Naive thymus-derived CD8-positive, alpha-beta T cell (primary cell): ENCODE measurements around the gene EXOC5. TPM values are rescaled to one million over a fixed set of nuclear protein-coding genes. Genes with fewer than 3 reads are reported as not detected.
"Not testable (repeated sequence)": the region's sequence is repeated elsewhere in the genome, so short reads cannot be mapped to it uniquely, and the experiment has no call there.

ENCODE experiments used
- ATAC-seq, 2 donors: fragments of 150-1000 bp; cut with Tn5 transposase in 1 of 2; sonication (Bioruptor Pico), chemical (Tn5 transposase) in 1 of 2; 1 replicate in 1 of 2; 2 replicates in 1 of 2; pipeline ENCODE4 v1.10.0; 2021; ENCODE audit warnings: mild to moderate bottlenecking in 2 of 2, moderate library complexity in 2 of 2
- POLR2A ChIA-PET: fragments of 350-600 bp; sonication (Branson Sonifier 250); formaldehyde crosslinking; loops from one replicate; lab custom pipeline; 2021; ENCODE audit warnings: antibody characterized with exemption; lab: Charles Lee
- DNase-seq, 10 donors: peaks; one replicate each; pipeline versions ENCODE4 v3.0.0 to v3.0.0-alpha.2; 2020 to 2022
- H3K27ac Mint-ChIP-seq, 10 donors: one replicate each; pipeline ENCODE4 v1.8.0; 2020 to 2022; ENCODE audit warnings: mild to moderate bottlenecking in 10 of 10, mixed read lengths in 10 of 10, moderate library complexity in 4 of 10, inconsistent platforms in 1 of 10
- H3K27me3 Mint-ChIP-seq, 5 donors: one replicate each; pipeline ENCODE4 v1.8.0; 2021 to 2022; ENCODE audit warnings: mixed read lengths in 5 of 5
- H3K36me3 Mint-ChIP-seq, 3 donors: one replicate each; pipeline ENCODE4 v1.8.0; 2020 to 2022; ENCODE audit warnings: mixed read lengths in 3 of 3, mild to moderate bottlenecking in 2 of 3, inconsistent platforms in 1 of 3
- H3K4me1 Mint-ChIP-seq, 4 donors: one replicate each; pipeline ENCODE4 v1.8.0; 2021 to 2022; ENCODE audit warnings: mixed read lengths in 4 of 4
- H3K4me3 Mint-ChIP-seq, 10 donors: one replicate each; pipeline ENCODE4 v1.8.0; 2020 to 2022; ENCODE audit warnings: mild to moderate bottlenecking in 10 of 10, mixed read lengths in 10 of 10, moderate library complexity in 6 of 10, inconsistent platforms in 1 of 10
- H3K9me3 Mint-ChIP-seq, 9 donors: one replicate each; pipeline ENCODE4 v1.8.0; 2020 to 2022; ENCODE audit warnings: mixed read lengths in 9 of 9, mild to moderate bottlenecking in 3 of 9, inconsistent platforms in 1 of 9, moderate library complexity in 1 of 9
- polyA plus RNA-seq, 3 donors: library from polyadenylated mRNA; unstranded; fragments of 300-500 nt; fragmentation: Illumina TruSeq; gene quantifications; one replicate each; pipeline ENCODE4 v1.2.3, GENCODE V29; 2021
- total RNA-seq, 8 experiments: library from RNA in 2 of 8; stranded (reverse) in 2 of 8; gene quantifications; one replicate each; pipeline ENCODE4 v1.2.3 and lab custom pipeline; 2021 to 2026

Gene EXOC5
- total and polyA plus RNA-seq, 5 experiments from 2014 or later = 42.1 to 50.1 (median 45.4) TPM

DNA sequence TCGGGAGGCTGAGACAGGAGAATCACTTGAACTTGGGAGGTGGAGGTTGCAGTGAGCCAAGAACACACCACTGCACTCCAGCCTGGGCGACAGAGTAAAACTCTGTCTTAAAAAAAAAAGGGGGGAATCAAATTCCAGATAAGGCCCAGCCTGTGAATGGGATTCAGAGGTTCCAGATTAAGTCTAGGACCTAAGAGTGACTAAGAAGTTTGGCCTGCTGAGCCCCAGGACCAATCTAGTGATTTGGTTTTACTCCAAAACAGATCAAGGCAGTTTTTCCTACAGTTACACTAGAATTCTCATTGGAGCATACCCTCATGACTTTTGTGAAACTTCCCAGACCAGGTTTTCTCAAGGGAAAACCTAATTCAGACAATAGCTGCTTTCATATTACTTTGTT, 22.8 kb downstream of the EXOC5 start:
- Mint-ChIP-seq H3K27ac (peak overlapping the region in 1 of 10 donors; percentile 41), H3K9me3 (no peaks in the 10 kb centered on the region), H3K4me1 (peaks cover 3 to 17% (median 7%) of the 10 kb centered on the region in 4 donors), H3K36me3 (peaks cover 0 to 52% (median 0%) of the 10 kb centered on the region in 3 donors), H3K27me3 (no peaks in the 10 kb centered on the region), H3K4me3 (no peak overlapping the region)
- ATAC-seq = no peak
- no peak for DNase-seq
- POLR2A ChIA-PET = interaction anchor here (1.1 kb wide), 1 partner anchor 23 kb away, joined by 3 read pairs; the partner anchor contains the start of genes AP5M1 and EXOC5

DNA sequence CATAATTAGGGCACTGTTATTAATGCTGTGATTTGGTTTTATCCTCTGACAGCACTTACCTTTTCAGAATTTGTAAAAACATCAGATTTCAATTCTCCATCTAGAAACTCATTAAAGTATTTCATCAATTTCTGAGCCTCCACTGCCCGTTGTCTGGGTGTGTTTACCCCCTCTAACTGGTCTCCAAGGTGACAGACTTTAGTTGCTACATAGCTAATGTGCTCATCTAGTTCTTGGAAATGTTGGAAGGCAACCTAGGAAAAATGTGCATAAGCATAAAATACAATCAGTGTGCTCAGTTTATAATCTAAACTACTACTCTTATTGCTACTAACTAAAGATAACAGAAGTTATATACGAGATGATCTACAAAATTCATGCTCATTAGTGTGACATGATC, 24.6 kb downstream of the EXOC5 start:
- Mint-ChIP-seq H3K27me3 (no peaks in the 10 kb centered on the region), H3K36me3 (peaks cover 0 to 64% (median 0%) of the 10 kb centered on the region in 3 donors), H3K9me3 (no peaks in the 10 kb centered on the region), H3K27ac (no peak overlapping the region), H3K4me3 (no peak overlapping the region), H3K4me1 (peaks cover 0 to 3% (median under 1%) of the 10 kb centered on the region in 4 donors)
- POLR2A ChIA-PET = no interaction called here
- ATAC-seq (no peak), DNase-seq (no peak)

DNA sequence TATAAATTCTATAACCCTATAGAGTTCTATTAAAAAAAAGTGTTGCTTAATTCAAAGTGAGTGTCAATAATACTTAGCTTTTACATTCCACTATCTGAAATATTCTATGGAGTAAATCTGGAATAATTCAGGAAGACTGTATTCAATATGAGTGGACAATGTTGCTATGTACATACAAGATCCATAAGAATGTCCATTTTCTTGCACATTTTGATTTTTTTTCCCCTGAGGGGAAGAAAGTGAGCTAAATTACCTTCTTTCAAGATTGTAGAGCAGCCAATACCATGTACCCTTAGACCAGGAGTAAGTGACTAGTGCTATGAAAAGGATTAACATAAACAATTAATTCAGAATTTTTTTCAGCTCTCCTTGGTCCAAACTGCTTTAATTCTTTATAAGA, 25.4 kb downstream of the EXOC5 start:
- POLR2A ChIA-PET = no interaction called here
- DNase-seq = no peak
- no peaks in the 10 kb centered on the region for H3K9me3 Mint-ChIP-seq

DNA sequence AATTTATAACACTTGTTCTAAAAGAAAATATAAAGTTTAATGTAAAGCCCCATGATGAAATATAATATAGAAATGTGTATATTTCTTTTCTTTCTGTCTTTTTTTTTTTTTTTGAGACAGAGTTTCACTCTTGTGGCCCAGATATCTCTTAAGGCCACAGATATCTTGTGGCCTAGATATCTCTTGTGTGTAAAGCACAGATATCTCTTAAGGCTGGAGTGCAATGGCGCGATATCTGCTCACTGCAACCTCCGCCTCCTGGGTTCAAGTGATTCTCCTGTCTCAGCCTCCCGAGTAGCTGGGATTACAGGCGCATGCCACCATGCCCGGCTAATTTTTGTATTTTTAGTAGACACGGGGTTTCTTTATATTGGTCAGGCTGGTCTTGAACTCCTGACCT, 28.6 kb downstream of the EXOC5 start:
- Mint-ChIP-seq H3K27ac (peak overlapping the region in 1 of 10 donors; percentile 10), H3K36me3 (peaks cover 0 to 63% (median 2%) of the 10 kb centered on the region in 3 donors)
- POLR2A ChIA-PET, DNase-seq, H3K27me3 Mint-ChIP-seq, H3K9me3 Mint-ChIP-seq, ATAC-seq, H3K4me1 Mint-ChIP-seq, H3K4me3 Mint-ChIP-seq: not testable (repeated sequence)

More for the DNA sequence above, 25.4 kb downstream of the EXOC5 start:
- Mint-ChIP-seq H3K27me3 (no peaks in the 10 kb centered on the region), H3K36me3 (peaks cover 0 to 71% (median 0%) of the 10 kb centered on the region in 3 donors), H3K4me1 (peaks cover 0 to 3% (median 0%) of the 10 kb centered on the region in 4 donors), H3K27ac (no peak overlapping the region), H3K4me3 (no peak overlapping the region)
- ATAC-seq = no peak

DNA sequence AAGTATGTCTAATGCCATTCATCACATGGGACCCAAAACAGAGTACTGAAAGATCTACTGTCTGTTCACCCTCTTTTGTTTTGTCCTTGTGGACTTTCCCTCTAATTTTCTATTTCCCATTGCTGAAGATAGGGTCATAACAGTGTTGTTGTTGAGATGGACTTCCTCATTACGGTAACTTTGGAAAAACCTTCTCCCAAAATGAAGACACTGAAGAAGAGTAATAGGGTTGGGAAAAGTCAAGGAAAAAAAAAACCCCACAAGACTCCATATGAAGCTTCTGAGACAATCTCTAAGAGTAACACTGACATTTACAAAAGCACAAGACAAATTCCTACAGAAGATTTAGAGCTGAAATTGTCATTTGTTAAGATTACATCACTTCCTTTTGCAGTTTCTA, 36.7 kb downstream of the EXOC5 start:
- POLR2A ChIA-PET = no interaction called here
- Mint-ChIP-seq H3K36me3 (peaks cover 4 to 63% (median 26%) of the 10 kb centered on the region in 3 donors), H3K27ac (no peak overlapping the region), H3K4me1 (peaks cover 0 to 2% (median 0%) of the 10 kb centered on the region in 4 donors), H3K9me3 (peaks cover 0 to 10% (median 0%) of the 10 kb centered on the region in 9 donors), H3K27me3 (no peaks in the 10 kb centered on the region), H3K4me3 (no peak overlapping the region)
- DNase-seq (no peak), ATAC-seq (no peak)

DNA sequence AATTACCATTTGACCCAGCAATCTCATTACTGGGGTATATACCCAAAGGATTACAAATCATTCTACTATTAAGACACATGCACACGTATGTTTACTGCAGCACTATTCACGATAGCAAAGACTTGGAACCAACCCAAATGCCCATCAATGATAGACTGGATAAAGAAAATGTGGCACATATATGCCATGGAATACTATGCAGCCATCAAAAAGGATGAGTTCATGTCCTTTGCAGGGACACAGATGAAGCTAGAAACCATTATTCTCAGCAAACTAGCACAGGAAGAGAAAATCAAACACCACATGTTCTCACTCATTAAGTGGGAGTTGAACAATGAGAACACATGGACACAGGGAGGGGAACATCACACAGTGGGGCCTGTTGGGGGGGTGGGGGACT, 40.4 kb downstream of the EXOC5 start:
- ATAC-seq, H3K4me1 Mint-ChIP-seq, POLR2A ChIA-PET, H3K27ac Mint-ChIP-seq, H3K27me3 Mint-ChIP-seq, H3K4me3 Mint-ChIP-seq, H3K9me3 Mint-ChIP-seq, DNase-seq: not testable (repeated sequence)
- H3K36me3 Mint-ChIP-seq = peaks cover 4 to 84% (median 26%) of the 10 kb centered on the region in 3 donors

DNA sequence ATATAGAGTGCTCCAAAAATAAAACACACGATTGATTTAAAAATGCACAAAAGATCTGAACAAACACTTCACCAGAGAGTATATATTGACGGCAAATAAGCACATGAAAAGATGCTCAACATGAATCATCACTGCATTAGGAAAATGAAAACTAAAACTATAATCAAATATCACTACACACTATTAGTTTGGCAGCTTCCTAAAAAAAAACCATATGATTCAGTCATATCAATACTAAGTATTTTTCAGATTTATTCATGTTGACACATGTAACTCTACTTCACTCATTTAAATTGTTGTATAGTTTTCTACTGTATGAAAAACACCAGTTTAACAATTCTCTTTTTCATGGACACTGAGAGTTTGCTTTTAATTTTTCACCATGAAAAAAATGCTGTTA, 41.6 kb downstream of the EXOC5 start:
- H3K27me3 Mint-ChIP-seq = no peaks in the 10 kb centered on the region
- no peak overlapping the region for H3K27ac Mint-ChIP-seq
- peaks cover 4 to 79% (median 25%) of the 10 kb centered on the region in 3 donors for H3K36me3 Mint-ChIP-seq
- ATAC-seq = no peak
- POLR2A ChIA-PET = no interaction called here
- DNase-seq = no peak
- no peak overlapping the region for H3K4me3 Mint-ChIP-seq
- peaks cover 0 to 10% (median 0%) of the 10 kb centered on the region in 9 donors for H3K9me3 Mint-ChIP-seq
- H3K4me1 Mint-ChIP-seq = peaks cover 0 to 6% (median 3%) of the 10 kb centered on the region in 4 donors

DNA sequence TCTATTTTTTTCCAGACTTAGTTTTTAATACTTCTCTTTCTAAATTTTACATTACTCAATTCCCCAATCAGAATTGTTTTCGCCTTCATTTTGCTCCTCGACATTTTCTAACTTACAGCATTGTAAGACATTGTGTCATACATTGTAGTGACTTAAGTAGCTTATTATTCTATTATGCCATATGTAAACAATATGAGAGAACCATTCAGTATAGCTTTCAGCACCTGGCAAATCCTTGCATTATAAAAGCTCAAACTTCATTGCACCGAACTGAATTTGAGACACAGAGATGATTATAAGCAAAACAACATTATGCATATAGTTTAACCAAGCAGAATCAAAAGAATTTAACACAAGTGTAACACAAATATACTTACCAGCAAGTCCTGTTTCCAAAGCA, 46.8 kb downstream of the EXOC5 start:
- no peak overlapping the region for H3K4me3 Mint-ChIP-seq
- POLR2A ChIA-PET = interaction anchor here (0.9 kb wide), 1 partner anchor 47 kb away, joined by 3 read pairs; the partner anchor contains the start of genes AP5M1 and EXOC5
- peaks cover 0 to 81% (median 8%) of the 10 kb centered on the region in 3 donors for H3K36me3 Mint-ChIP-seq
- ATAC-seq (no peak), DNase-seq (no peak)
- H3K4me1 Mint-ChIP-seq = peaks cover 0 to 6% (median 2%) of the 10 kb centered on the region in 4 donors
- H3K9me3 Mint-ChIP-seq = no peaks in the 10 kb centered on the region
- H3K27me3 Mint-ChIP-seq = no peaks in the 10 kb centered on the region
- no peak overlapping the region for H3K27ac Mint-ChIP-seq

DNA sequence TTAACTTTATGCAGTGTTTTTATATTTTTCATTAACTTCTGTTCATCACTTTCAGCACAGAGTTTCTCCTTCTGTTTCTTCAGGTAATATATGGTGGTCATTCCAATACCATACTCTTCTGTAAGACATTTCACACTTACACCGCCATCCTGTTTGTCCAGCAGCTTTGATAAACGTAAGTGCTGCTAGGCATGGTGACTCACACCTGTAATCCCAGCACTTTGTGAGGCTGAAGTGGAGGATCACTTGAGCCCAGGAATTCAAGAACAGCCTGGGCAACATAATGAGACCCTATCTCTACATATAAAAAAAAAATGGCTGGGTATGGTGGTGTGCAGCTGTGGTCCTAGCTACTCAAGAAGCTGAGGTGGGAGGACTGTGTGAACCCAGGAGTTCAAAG, 55.8 kb downstream of the EXOC5 start:
- Mint-ChIP-seq H3K9me3 (no peaks in the 10 kb centered on the region), H3K4me1 (peaks cover 0 to 3% (median 0%) of the 10 kb centered on the region in 4 donors), H3K27me3 (no peaks in the 10 kb centered on the region), H3K27ac (peak overlapping the region in 2 of 10 donors; percentile 9 to 54), H3K4me3 (no peak overlapping the region), H3K36me3 (peaks cover 7 to 91% (median 8%) of the 10 kb centered on the region in 3 donors)
- DNase-seq = no peak
- POLR2A ChIA-PET = no interaction called here
- ATAC-seq = no peak

DNA sequence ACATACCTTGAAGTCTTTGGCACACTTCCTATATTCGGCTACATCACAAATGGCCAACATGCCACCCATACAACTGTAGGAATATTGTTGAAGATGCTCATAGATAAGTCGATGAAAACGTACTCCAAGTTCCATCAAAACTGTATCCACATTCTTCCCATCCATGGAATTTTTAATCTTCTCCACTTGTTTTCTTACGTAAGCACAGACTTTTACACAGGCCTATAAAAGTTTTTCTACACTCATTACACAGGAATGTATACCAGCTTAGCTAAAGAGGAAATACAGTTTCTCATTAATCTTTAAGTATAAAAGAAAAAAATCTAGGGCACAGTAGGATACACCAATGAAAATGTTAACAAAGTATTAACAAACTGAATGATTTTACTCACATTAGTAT, 59.1 kb downstream of the EXOC5 start:
- no peak for ATAC-seq
- H3K36me3 Mint-ChIP-seq = peaks cover 4 to 73% (median 4%) of the 10 kb centered on the region in 3 donors
- H3K9me3 Mint-ChIP-seq = no peaks in the 10 kb centered on the region

DNA sequence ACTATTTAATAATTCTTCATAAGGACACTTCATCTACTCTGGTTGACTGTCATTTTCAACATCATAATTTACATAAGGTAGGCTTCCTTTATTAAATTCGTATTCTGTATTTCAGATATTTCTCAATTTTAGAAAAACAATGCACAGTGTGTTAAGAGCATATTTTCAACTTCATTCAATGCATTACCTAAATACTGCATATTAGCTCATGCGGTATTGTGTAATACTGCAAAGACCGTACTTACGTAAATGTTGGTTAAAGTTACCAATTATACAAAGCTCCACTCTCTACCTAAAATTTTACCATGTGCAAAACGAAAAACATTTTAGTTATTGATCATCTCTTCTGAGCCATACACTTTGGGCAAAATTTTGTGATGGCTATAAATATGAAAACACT, 62.8 kb downstream of the EXOC5 start:
- no peaks in the 10 kb centered on the region for H3K9me3 Mint-ChIP-seq
- H3K27me3 Mint-ChIP-seq = no peaks in the 10 kb centered on the region
- no peak for ATAC-seq
- no peaks in the 10 kb centered on the region for H3K4me1 Mint-ChIP-seq
- POLR2A ChIA-PET = no interaction called here
- no peak overlapping the region for H3K4me3 Mint-ChIP-seq
- DNase-seq = no peak
- H3K36me3 Mint-ChIP-seq = peaks cover 0 to 42% (median 4%) of the 10 kb centered on the region in 3 donors
- H3K27ac Mint-ChIP-seq = no peak overlapping the region

More for the DNA sequence above, 59.1 kb downstream of the EXOC5 start:
- H3K27ac Mint-ChIP-seq = peak overlapping the region in 1 of 10 donors; percentile 10
- DNase-seq = no peak
- POLR2A ChIA-PET = no interaction called here
- H3K4me1 Mint-ChIP-seq = no peaks in the 10 kb centered on the region
- no peaks in the 10 kb centered on the region for H3K27me3 Mint-ChIP-seq
- H3K4me3 Mint-ChIP-seq = no peak overlapping the region

DNA sequence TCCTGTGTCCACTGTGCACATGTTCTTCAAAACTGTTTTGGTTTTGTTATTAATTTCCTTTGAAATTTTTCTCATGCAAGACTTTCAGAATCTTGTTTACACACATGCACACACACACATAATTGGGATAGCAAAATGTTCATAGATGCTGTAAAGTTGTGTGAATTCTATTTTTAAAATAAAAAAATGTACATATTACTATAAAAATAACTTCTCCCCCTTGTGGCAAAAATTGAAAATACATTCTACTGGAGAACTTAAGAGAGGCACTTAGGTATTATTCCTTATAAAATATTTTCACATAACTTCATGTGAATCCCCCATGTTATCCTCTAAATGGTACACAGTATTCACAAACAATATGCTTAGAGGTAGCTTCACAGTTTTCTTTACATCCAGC, 66.0 kb downstream of the EXOC5 start:
- H3K27ac Mint-ChIP-seq, ATAC-seq, POLR2A ChIA-PET, H3K4me1 Mint-ChIP-seq, H3K4me3 Mint-ChIP-seq, H3K27me3 Mint-ChIP-seq, H3K9me3 Mint-ChIP-seq: not testable (repeated sequence)
- DNase-seq = peak in 3 of 10 donors; percentile 2 to 7 (median 2)
- peaks cover 0 to 16% (median 0%) of the 10 kb centered on the region in 3 donors for H3K36me3 Mint-ChIP-seq

DNA sequence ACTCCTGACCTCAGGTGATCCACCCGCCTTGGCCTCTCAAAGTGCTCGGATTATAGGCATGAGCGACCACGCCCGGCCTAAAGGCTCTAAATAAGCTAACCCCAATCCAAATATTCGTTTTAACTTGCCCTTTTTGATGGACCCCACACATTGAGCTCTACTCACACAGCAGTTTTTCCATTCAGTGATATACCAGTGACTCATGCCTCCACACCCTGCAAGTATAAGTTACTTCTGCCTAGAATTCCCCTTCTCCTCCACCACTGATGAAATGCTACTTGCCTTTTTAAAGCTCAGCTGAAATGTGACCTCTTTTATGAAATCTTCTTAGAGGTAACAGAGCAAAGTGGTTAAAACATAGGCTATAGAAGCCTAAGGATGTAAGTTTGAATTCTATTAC, 68.8 kb downstream of the EXOC5 start:
- Mint-ChIP-seq H3K9me3 (peaks cover 0 to 2% (median 0%) of the 10 kb centered on the region in 9 donors), H3K27me3 (peaks cover 0 to 9% (median 2%) of the 10 kb centered on the region in 5 donors), H3K4me1 (no peaks in the 10 kb centered on the region), H3K36me3 (peaks cover 0 to 3% (median 0%) of the 10 kb centered on the region in 3 donors), H3K27ac (no peak overlapping the region), H3K4me3 (no peak overlapping the region)
- ATAC-seq = no peak
- POLR2A ChIA-PET = no interaction called here
- DNase-seq = no peak

DNA sequence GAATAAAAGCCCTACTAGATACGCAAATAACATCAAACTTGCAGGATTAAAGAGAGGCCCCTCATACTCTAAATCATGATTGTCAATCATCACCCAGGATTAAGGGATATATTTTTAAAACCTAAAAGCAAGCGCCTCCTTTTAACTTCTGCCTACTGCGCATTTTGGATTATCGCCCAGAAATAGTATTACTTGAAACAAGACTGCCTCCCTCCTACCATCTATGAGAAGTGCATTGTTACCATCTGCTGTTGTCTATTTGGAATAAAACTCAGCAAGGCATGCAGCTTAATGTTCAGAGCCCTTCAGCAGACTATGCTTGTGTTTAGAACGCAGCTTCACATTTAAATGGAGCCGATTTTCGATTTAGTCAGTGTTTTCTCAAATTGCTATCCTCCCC, 79.6 kb downstream of the EXOC5 start:
- no peaks in the 10 kb centered on the region for H3K9me3 Mint-ChIP-seq

More for the DNA sequence above, 79.6 kb downstream of the EXOC5 start:
- ATAC-seq = no peak
- Mint-ChIP-seq H3K4me1 (no peaks in the 10 kb centered on the region), H3K4me3 (no peak overlapping the region), H3K36me3 (no peaks in the 10 kb centered on the region), H3K27me3 (peaks cover 14 to 60% (median 33%) of the 10 kb centered on the region in 5 donors), H3K27ac (no peak overlapping the region)
- no peak for DNase-seq
- POLR2A ChIA-PET = no interaction called here
